Activated CD4-positive, alpha-beta memory T cell treated with anti-CD3 and anti-CD28 coated beads, Interleukin-2, amount 10 ng/mL, durations not matched to agents 7 days and 5 days (primary cell): Measurements from ENCODE around the gene ERC2. TPM values are rescaled to one million over a fixed set of nuclear protein-coding genes. Genes with fewer than 3 reads are reported as not detected.

Source experiments
- CTCF ChIA-PET: fragments of 350-600 bp; sonication (Branson Sonifier 250); formaldehyde crosslinking; loops from one replicate; lab custom pipeline; 2021; ENCODE audit warnings: antibody characterized with exemption, inconsistent platforms; lab: Charles Lee
- POLR2A ChIA-PET: fragments of 350-600 bp; sonication (Branson Sonifier 250); formaldehyde crosslinking; loops from one replicate; lab custom pipeline; 2021; ENCODE audit warnings: antibody characterized with exemption; lab: Charles Lee
- DNase-seq: peaks from one replicate; pipeline ENCODE4 v3.0.0-alpha.2; 2020
- H3K27ac Mint-ChIP-seq: one replicate; pipeline ENCODE4 v1.8.0; 2021; ENCODE audit warnings: mild to moderate bottlenecking, mixed read lengths
- H3K27me3 Mint-ChIP-seq: one replicate; pipeline ENCODE4 v1.8.0; 2021; ENCODE audit warnings: mixed read lengths
- H3K36me3 Mint-ChIP-seq: one replicate; pipeline ENCODE4 v1.8.0; 2021; ENCODE audit warnings: low read depth, mixed read lengths
- H3K4me1 Mint-ChIP-seq: one replicate; pipeline ENCODE4 v1.8.0; 2021; ENCODE audit warnings: mixed read lengths
- H3K4me3 Mint-ChIP-seq: one replicate; pipeline ENCODE4 v1.8.0; 2021; ENCODE audit warnings: mild to moderate bottlenecking, mixed read lengths
- H3K9me3 Mint-ChIP-seq: one replicate; pipeline ENCODE4 v1.8.0; 2021; ENCODE audit warnings: mixed read lengths
- total RNA-seq, 2 experiments: library from RNA; stranded (reverse); gene quantifications; one replicate each; pipeline ENCODE4 v1.2.3, GENCODE V29; 2021

ERC2 gene
- total RNA-seq, 2 experiments from 2014 or later, result not detected

DNA sequence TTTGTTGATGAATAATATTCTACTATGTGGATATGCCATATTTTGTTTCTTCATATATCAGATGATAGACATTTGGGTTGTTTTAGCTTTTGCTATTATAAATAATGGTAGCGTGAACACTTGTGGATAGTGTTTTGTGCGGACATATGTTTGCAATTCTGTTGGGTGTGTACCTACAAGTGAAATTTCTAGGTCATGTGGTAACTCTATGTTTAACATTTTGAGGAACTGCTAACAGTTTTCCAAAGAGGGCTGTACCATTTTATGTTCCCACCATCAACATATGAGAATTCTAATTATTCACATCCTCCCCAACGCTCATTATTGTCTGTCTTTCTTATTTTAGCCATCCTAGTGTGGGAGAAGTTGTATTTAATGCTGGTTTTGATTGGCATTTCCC lies 303.8 kb downstream of the ERC2 start:
- Mint-ChIP-seq H3K4me3 (no peak overlapping the region), H3K27ac (no peak overlapping the region), H3K36me3 (no peaks in the 10 kb centered on the region), H3K4me1 (no peaks in the 10 kb centered on the region), H3K27me3 (no peaks in the 10 kb centered on the region), H3K9me3 (no peaks in the 10 kb centered on the region)
- POLR2A ChIA-PET, result no interaction called here
- CTCF ChIA-PET, result no interaction called here
- DNase-seq, result no peak

DNA sequence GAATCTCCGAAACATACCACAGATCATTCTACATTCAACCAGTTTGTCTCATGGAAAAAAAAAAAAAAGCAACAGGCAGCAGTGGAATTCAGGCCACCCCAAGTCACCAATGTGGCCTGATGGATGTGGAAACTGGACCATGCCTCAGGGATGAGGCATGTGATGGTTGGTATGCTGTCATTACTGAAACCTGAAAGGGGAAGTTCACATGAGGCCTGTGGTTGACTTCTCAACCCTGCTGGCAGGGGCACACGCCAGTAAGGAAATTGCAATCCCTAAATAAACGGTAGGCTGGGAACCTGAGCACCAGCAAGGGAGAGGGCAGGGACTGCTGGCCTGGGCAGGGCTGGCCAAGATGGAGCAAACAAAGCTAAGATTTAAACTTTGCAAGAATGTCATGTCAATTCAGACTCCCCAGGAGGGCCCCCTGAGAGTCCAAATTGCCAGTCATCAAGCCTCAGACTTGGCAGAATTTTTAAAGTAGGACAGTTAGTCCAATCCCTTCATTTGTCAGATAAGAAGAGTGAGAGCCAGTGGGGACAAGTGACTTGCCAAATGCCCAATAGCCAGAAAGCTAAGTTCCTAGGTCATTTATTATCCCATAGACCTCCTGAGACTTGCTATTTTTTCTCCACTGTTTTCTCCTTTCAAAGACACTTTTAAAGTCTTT lies 310.4 kb downstream of the ERC2 start:
- H3K27me3 Mint-ChIP-seq, result peaks cover 2% of the 10 kb centered on the region
- H3K27ac Mint-ChIP-seq, result no peak overlapping the region
- H3K9me3 Mint-ChIP-seq, result no peaks in the 10 kb centered on the region
- no peak for DNase-seq
- H3K36me3 Mint-ChIP-seq, result no peaks in the 10 kb centered on the region
- POLR2A ChIA-PET, result no interaction called here
- CTCF ChIA-PET, result no interaction called here
- H3K4me3 Mint-ChIP-seq, result no peak overlapping the region
- no peaks in the 10 kb centered on the region for H3K4me1 Mint-ChIP-seq

DNA sequence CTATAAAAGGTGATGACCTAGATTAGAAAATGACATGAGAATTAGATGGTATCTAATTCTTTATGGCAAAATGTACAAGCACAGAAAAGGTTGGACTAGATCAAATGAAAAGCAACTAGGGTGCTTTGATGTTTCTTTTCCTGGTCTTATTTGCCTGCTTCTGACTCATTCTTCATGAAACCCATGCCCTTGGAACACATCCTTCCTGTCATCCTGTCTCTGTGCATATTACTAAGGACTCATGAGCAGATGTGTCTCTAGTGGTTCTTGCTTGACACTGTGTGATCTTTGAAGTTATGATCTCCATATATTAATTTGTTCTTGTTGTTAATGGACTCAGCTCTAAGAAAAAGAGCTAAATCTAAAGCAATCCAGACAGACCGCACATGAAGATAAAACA lies 314.0 kb downstream of the ERC2 start:
- Mint-ChIP-seq H3K9me3 (no peaks in the 10 kb centered on the region), H3K4me1 (no peaks in the 10 kb centered on the region), H3K27ac (no peak overlapping the region), H3K36me3 (no peaks in the 10 kb centered on the region), H3K27me3 (peaks cover 2% of the 10 kb centered on the region), H3K4me3 (no peak overlapping the region)
- POLR2A ChIA-PET, result no interaction called here
- no peak for DNase-seq
- CTCF ChIA-PET, result no interaction called here

DNA sequence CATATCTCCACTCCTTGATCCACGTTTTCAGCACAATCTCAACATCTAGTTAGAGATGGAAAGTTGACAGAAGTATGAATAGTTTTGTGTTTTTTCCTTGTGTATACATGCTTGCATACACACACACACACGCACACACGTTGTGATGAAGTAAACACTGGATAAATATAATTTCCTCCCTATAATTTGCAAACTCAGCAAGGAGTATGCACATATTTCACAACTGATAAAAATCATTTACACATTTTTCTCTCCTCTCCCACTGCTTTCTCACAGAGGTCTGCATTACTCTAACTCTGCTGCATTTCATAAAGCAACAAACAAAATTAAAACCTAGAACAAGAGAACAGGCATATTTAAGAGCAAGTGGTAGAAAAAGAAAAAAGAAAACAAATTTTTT lies 320.9 kb downstream of the ERC2 start:
- H3K9me3 Mint-ChIP-seq, result no peaks in the 10 kb centered on the region
- H3K27ac Mint-ChIP-seq, result no peak overlapping the region
- H3K36me3 Mint-ChIP-seq, result no peaks in the 10 kb centered on the region
- POLR2A ChIA-PET, result no interaction called here
- no peaks in the 10 kb centered on the region for H3K4me1 Mint-ChIP-seq
- CTCF ChIA-PET, result no interaction called here
- H3K27me3 Mint-ChIP-seq, result no peaks in the 10 kb centered on the region
- DNase-seq, result no peak
- H3K4me3 Mint-ChIP-seq, result no peak overlapping the region

DNA sequence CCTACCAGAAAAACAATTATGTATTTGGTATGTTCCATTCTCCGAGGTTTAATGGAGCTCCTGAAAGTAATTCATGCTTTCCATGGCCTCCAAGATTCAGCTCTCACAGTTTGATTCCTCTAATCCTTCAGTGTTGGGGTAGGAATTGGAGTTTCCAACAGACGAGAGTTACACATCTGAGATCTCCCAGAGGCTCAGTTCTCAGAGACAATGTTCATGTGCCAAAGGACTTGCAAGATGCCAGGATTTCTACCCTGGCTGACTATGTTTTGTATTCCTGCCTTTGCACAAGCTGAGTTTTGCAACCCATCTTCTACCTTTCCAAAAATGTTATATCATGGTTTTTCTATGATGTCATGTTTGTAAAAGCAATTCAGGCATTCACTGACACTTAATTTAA lies 322.9 kb downstream of the ERC2 start:
- Mint-ChIP-seq H3K27ac (no peak overlapping the region), H3K9me3 (no peaks in the 10 kb centered on the region), H3K27me3 (peaks cover 2% of the 10 kb centered on the region), H3K4me3 (no peak overlapping the region), H3K36me3 (no peaks in the 10 kb centered on the region), H3K4me1 (no peaks in the 10 kb centered on the region)
- no peak for DNase-seq
- POLR2A ChIA-PET, result no interaction called here
- CTCF ChIA-PET, result no interaction called here

DNA sequence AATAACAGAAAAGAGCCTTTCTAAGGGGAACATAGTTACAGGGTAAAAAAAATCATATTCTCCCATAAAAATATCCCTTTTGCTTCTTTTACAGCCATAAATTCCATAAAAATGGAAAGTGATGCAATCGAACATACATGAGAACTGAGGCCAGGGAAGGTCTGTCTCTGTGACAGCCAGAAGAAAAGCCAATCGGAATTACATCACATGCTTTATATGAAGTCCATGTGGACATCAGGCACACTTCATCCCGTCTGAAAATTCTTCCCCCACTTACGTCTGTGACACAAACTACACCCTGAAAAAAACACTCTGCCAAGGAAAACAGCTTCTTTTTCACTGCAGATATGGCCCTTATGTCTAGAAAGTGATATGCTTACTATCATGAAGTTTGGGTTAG lies 323.5 kb downstream of the ERC2 start:
- ChIA-PET CTCF (no interaction called here), POLR2A (no interaction called here)
- H3K36me3 Mint-ChIP-seq, result no peaks in the 10 kb centered on the region
- H3K27me3 Mint-ChIP-seq, result peaks cover 2% of the 10 kb centered on the region
- no peak overlapping the region for H3K4me3 Mint-ChIP-seq
- H3K4me1 Mint-ChIP-seq, result no peaks in the 10 kb centered on the region
- DNase-seq, result no peak
- no peak overlapping the region for H3K27ac Mint-ChIP-seq
- H3K9me3 Mint-ChIP-seq, result no peaks in the 10 kb centered on the region

DNA sequence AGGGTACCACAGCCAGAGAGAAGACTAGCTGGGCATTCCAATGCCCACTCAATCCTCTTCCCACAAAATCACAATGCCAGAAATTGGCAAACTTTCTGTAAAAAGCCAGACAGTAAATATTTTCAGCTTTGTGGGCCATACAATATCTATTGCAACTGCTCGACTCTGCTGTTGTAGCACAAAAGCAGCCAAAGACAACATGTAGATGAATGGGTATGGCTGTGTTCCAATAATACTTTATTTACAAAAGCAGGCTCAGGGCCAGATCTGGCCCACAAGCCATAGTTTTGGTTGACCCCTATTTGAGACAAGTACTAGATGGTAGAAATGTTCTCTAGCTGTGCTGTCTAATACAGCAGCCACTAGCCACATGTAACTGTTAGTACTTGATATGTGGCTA lies 330.9 kb downstream of the ERC2 start:
- ChIA-PET CTCF (no interaction called here), POLR2A (no interaction called here)
- Mint-ChIP-seq H3K9me3 (no peaks in the 10 kb centered on the region), H3K27me3 (peaks cover 2% of the 10 kb centered on the region), H3K4me1 (no peaks in the 10 kb centered on the region), H3K27ac (no peak overlapping the region), H3K36me3 (no peaks in the 10 kb centered on the region), H3K4me3 (no peak overlapping the region)
- DNase-seq, result no peak

DNA sequence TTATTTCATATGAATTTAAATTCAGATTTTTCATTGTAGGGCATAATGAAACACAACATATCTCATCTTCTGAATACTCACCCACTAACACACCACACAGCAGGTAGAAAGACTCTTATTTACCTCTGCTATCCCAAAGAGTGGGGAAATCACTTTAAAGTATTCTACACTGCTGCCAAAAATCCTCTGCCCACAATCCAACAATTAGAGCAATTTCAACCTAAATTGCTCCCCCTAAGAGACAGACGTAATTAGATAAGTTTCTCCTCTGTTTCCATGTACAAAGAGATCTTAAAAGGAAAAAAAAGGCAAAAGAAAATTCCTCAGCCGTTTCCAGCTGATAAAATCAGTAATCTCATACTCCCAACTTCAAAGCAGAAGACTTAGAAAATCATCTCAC lies 331.8 kb downstream of the ERC2 start:
- Mint-ChIP-seq H3K4me3 (no peak overlapping the region), H3K9me3 (no peaks in the 10 kb centered on the region), H3K27me3 (peaks cover 2% of the 10 kb centered on the region), H3K4me1 (no peaks in the 10 kb centered on the region), H3K36me3 (no peaks in the 10 kb centered on the region), H3K27ac (no peak overlapping the region)
- DNase-seq, result no peak
- ChIA-PET CTCF (no interaction called here), POLR2A (no interaction called here)

DNA sequence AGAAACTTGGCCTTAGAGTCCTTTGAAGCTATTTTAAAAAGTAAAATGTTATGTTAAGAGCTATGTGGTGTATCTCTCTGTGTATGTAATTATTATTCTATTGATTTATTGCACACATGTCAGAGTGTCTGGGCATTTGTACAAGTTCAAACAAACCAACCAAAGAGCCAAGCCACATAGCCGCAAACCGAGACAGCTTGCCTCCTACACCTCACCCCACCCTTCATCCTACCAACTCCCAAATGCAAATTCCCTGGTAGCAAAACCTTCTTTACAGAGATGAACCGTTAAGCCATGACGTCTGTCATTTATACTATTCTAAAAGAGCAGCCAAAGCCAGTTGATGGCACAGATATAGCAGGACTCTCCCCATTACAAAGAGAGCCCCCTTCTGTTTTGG lies 332.3 kb downstream of the ERC2 start:
- no peaks in the 10 kb centered on the region for H3K4me1 Mint-ChIP-seq
- POLR2A ChIA-PET, result no interaction called here

DNA sequence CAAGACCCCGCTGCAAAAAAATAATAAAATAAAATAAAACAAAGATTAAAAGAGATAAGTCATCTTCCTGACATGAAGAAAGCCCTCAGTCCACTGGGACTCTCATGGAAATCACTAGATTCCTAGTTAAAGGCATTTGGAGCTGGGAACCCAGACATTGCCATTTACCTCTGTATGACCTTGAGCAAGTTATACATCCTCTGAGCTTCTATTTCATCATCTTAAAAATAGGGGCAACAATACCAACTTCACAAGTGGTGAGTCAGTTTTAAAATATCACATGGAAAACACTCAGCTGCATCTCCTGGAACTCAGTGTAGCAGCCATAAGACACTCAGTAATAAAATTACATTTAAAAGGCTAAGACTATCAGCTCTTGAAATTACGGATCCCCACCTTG lies 334.8 kb downstream of the ERC2 start:
- Mint-ChIP-seq H3K27me3 (no peaks in the 10 kb centered on the region), H3K4me3 (no peak overlapping the region), H3K36me3 (no peaks in the 10 kb centered on the region), H3K9me3 (no peaks in the 10 kb centered on the region), H3K4me1 (no peaks in the 10 kb centered on the region), H3K27ac (no peak overlapping the region)
- POLR2A ChIA-PET, result no interaction called here
- CTCF ChIA-PET, result no interaction called here
- no peak for DNase-seq

More for the DNA sequence above, 332.3 kb downstream of the ERC2 start:
- Mint-ChIP-seq H3K27me3 (peaks cover under 1% of the 10 kb centered on the region), H3K9me3 (no peaks in the 10 kb centered on the region), H3K27ac (no peak overlapping the region), H3K36me3 (no peaks in the 10 kb centered on the region), H3K4me3 (no peak overlapping the region)
- DNase-seq, result no peak
- CTCF ChIA-PET, result no interaction called here

DNA sequence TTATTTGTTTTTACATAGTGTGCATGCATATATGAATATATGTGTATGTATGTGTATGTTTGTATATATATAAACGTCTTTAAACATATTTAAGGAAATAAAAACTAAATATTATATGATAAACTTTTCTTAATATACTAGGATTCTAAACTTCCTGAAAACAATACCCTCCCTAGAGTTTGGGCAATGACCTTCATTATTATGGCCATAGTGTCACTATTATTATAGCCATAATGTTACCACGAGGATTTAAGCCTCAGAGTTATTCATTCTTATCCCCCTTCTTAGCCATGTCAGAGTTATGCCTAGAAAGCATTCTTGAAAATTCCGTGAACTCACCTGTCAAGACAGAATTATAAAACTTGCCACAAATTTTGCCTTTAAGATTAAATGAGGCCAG lies 335.5 kb downstream of the ERC2 start:
- ChIA-PET POLR2A (no interaction called here), CTCF (no interaction called here)
- no peaks in the 10 kb centered on the region for H3K9me3 Mint-ChIP-seq
- H3K4me3 Mint-ChIP-seq, result no peak overlapping the region
- DNase-seq, result no peak
- H3K27me3 Mint-ChIP-seq, result no peaks in the 10 kb centered on the region
- no peaks in the 10 kb centered on the region for H3K36me3 Mint-ChIP-seq
- no peaks in the 10 kb centered on the region for H3K4me1 Mint-ChIP-seq
- no peak overlapping the region for H3K27ac Mint-ChIP-seq

DNA sequence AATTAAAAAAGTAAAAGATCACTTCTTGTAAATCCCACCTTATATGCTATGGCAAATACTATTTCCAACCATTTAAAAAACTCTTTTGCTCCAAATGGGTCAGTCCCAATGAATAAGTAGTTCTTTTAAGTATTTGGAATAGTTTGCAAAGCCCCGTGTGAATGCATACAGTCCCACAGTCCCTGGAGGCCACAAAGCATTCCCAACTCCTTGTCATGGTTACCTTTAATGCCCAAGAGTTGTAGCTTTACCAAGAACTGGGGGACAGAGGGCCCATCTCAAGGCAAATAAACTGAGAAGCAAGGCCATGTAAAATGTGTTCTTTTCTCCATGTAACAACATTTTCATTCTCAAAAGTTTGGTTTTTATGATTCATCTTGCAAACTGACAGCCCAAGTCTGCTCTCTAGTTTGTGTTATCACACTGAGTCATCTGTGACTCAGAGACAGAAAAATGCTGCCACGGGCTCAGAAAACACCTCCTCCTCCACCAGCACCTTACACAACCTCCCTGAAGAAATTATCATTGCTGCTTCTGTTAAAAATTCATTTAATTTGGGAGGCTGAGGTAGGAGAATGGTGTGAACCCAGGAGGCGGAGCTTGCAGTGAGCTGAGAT lies 336.2 kb downstream of the ERC2 start:
- H3K27ac Mint-ChIP-seq, result no peak overlapping the region
- no peaks in the 10 kb centered on the region for H3K9me3 Mint-ChIP-seq
- no peak for DNase-seq
- POLR2A ChIA-PET, result no interaction called here
- no peaks in the 10 kb centered on the region for H3K27me3 Mint-ChIP-seq
- CTCF ChIA-PET, result no interaction called here
- no peak overlapping the region for H3K4me3 Mint-ChIP-seq
- H3K4me1 Mint-ChIP-seq, result no peaks in the 10 kb centered on the region
- H3K36me3 Mint-ChIP-seq, result no peaks in the 10 kb centered on the region

DNA sequence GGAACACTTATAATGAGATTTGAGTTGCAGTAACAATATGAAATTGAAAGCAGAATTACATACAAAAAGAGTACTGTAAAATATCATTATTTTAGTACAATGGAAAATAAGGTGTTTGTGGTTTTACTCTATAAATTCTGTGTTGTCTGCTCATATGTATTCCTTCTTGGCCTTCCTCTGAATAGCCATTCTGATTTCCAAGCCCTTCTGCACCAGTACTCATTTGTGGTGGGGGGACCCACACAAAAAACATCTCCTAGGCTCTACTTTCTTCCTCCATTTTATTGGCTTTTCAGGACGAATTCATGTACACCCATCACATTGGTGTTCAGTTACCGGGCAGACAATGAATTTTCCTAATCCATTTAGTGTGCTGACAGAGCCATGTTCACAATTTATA lies 338.2 kb downstream of the ERC2 start:
- Mint-ChIP-seq H3K4me1 (no peaks in the 10 kb centered on the region), H3K9me3 (no peaks in the 10 kb centered on the region), H3K27ac (no peak overlapping the region), H3K27me3 (peaks cover 1% of the 10 kb centered on the region), H3K4me3 (no peak overlapping the region), H3K36me3 (no peaks in the 10 kb centered on the region)
- DNase-seq, result no peak
- ChIA-PET CTCF (no interaction called here), POLR2A (no interaction called here)

DNA sequence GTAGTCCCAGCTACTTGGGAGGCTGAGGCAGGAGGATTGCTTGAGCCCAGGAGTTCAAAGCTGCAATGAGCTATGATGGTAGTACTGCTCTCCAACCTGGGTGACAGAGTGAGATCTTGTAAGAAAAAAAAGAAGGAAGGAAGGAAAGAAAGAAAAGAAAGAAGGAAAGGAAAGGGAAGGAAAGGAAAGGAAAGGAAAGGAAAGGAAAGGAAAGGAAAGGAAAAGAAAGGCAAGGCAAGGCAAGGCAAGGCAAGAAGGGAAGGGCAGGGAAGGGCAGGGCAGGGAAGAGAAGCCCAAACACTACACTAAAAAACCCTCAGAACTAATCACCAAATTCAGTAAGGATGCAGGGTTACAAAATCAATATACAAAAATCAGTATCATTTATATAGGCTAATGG lies 341.6 kb downstream of the ERC2 start:
- POLR2A ChIA-PET, result no interaction called here
- H3K27ac Mint-ChIP-seq, result no peak overlapping the region
- no peaks in the 10 kb centered on the region for H3K9me3 Mint-ChIP-seq
- no peak for DNase-seq
- CTCF ChIA-PET, result no interaction called here
- no peak overlapping the region for H3K4me3 Mint-ChIP-seq
- H3K4me1 Mint-ChIP-seq, result no peaks in the 10 kb centered on the region
- H3K27me3 Mint-ChIP-seq, result peaks cover 1% of the 10 kb centered on the region
- H3K36me3 Mint-ChIP-seq, result no peaks in the 10 kb centered on the region
